Measurements from ENCODE around the gene CDK15.
"Not testable (repeated sequence)": the region's sequence is repeated elsewhere in the genome, so short reads cannot be mapped to it uniquely, and the experiment has no call there.

CDK15 gene

DNA sequence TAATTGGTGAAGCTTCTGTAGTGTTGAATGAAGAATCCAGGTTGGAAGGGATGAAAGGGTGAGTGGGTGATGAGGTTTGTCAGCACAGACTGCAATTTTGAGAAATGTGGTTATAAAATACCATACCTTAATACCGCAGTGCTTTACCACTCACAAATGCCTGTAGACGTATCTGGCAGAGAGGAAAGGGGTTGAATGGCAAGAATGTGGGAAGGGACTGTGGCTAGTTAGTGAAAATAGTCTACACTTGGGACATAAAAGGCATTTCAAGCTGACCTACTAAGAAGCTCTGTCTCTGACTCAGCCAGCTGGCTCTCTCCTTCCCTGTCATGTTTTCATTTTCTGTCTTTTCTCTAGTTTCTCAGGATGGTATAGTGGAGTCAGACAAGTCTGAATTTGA is 25.1 kb downstream of the CDK15 start:
- DNase-seq (ENCODE audit: low read depth), result peak; percentile 36

DNA sequence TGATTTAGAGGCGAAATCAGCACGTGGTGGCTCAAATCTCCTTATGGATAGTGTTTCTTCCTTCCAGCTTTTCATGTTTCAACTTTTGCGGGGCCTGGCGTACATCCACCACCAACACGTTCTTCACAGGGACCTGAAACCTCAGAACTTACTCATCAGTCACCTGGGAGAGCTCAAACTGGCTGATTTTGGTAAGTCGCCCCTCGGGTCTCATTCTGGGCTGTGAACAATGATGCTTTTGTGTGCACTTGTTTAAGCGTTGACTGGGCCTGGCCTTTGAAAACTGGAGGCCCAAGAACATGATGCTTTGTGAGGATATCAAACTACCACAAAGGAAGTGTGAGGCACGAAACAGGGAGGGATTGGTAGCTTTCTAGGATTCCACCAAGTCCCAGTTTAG is 27.4 kb downstream of the CDK15 start:
- DNase-seq (ENCODE audit: low read depth), result no peak

DNA sequence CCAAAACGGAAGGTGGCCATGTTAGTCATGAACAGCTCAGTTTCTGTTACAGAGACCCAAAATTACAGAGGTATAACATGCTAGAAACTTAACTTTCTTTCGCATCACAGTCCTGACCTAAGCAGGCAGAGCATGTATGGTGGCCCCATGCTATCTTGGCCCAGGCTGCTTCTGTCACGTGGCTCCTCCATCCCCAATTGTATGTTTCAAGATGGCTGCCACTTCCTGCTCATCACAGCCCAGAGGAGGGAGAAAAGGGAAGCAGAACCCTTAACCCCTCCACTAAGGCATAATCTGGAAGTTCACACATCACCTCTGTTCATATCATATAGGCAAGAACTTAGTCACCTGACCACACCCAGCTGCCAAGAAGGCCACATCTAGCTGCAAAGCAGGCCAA is 28.7 kb downstream of the CDK15 start:
- DNase-seq (ENCODE audit: low read depth), result no peak

DNA sequence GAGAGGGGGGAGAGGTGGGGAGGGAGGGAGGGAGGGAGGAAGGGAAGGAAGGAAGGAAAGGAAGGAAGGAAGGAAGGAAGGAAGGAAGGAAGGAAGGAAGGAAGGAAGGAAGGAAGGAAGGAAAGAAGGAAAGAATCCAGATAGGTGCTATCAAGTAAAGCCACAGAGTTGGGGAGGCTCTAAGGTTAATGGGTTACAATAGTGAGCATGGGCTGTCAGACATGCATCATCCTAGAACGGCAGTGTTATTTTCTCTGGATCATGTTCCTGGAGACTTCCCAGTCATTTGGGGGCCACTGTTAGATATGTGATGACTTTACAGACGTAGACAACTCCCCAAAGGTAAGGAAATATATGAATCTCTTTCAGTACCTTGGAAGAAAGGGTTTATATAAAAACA is 31.1 kb downstream of the CDK15 start:
- no peak for DNase-seq (ENCODE audit: low read depth)

DNA sequence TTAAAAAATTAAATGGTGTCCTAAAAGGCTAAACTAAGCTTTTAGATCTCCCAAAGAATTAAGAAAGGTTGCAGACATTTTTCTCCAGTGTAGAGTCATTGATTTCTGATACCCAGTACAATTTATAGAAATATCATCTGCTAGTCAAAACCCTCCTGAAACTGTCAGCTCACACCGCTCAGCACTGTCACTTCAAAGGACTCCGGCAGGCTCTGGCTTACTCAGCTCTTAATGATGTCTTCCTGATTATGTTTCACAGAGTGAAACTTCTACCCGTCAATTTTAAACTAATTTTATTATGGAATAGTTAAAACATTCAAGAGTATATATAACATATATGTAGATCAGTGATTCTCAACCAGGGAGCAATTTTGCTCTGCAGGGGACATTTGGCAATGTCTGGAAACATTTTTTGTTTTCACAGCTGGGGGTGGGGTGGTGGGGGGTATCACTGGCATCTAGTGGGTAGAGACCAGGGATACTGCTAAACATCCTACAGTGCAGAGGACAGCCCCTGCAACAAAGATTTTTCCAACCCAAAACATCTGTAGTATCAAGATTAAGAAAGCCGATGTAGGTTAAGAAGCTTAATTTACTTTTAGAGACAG is 31.6 kb downstream of the CDK15 start:
- DNase-seq (ENCODE audit: low read depth), result no peak

DNA sequence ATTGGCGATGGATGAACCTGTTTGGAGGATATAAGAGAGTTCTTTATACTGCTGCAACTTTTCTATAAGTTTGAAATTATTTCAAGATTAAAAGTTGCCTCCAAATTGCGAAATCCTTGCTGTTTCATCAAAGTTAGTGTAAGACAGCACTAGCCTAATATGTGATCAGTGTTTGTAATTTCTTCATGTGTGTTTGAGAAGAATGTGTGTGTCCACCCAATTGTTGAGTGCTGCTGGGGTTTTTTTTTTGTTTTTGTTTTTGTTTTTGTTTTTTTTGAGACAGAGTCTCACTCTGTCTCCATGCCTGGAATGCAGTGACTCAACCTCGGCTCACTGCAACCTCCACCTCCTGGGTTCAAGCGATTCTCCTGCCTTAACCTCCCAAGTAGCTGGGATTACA is 33.4 kb downstream of the CDK15 start:
- no peak for DNase-seq (ENCODE audit: low read depth)

DNA sequence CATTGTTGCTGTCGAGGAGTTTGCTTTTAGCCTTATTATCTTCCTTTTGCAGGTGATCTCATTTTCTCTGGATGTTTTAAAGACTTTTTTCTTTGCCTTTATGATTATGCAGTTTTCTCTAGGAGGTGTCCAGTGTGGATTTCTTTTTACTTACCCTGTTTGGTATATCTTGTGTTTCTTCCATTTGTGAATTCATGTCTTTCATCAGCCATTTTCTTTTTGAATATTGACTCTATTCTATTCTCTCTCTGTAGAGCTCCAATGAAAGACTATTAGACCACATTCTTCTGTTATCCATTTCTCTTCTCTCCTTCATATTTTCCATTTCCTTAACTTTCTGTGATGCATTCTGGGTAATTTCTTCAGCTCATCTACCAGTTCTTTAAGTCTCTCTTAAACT is 34.4 kb downstream of the CDK15 start:
- no peak for DNase-seq (ENCODE audit: low read depth)

DNA sequence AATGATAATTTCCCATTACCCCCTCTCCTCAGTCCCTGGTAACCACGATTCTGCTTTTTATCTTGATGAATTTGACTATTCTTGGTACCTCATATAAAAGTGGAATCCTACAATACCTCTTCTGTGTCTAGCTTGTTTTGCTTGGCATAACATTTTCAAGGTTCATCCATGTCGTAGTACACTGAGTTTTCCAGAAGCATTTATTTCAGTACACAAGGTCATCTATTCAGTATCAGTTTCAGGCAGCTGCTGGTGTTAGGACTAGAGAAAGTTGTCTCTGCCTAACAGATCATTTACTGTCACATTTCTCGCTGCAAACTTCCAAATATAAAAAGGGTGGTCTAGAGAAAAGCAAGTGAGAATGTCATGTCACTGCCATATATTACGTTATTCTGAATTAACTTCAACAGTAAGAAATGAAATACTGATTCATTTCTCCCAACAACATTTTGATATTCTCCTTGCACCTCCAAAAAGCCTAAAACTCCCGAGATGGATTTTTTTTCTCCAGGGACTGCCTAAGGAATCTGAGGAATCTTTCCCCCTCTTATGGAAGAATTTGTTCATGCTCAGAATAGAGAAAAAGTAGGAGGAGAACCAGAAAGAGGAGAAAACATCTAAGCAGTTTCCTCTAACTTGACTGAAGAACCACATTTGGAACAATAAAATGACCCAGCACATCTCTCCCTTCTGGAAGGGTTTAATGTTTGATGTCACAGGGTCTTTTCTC is 36.0 kb downstream of the CDK15 start:
- DNase-seq (ENCODE audit: low read depth), result no peak

DNA sequence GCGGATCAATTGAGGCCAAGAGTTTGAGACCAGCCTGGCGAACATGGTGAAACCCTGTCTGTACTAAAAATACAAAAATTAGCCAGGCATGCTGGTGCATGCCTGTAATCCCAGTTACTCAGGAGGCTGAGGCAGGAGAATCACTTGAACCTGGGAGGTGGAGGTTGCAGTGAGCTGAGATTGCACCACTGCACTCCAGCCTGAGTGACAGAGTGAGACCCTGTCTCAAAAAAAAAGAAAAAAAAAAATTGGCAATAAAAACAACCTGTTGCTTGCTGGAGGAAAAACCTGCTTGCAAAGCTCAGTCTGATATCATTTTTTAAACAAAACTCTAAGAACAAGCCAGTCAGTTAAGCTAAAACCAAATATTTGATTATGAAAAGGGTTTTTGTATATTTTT is 38.6 kb downstream of the CDK15 start:
- not testable (repeated sequence) for DNase-seq (ENCODE audit: low read depth)

DNA sequence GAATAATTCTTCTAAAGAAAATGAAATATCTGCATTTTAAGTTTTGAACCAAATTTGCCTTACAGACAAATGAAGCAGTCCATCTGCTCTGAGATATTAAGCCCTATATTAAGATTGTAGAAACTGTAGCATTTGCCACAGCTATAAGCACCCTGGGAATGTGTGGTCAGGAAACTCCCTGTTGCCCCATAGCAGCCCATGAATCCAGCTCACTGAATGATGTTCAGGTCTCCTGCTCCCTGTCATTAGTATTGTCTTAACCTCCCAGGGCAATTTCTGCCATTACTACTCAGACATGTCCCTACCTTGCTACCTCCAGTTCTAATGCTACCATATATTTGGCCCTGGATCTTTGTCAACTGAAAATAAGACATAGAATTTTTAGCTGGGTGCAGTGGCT is 41.1 kb downstream of the CDK15 start:
- DNase-seq (ENCODE audit: low read depth), result no peak

DNA sequence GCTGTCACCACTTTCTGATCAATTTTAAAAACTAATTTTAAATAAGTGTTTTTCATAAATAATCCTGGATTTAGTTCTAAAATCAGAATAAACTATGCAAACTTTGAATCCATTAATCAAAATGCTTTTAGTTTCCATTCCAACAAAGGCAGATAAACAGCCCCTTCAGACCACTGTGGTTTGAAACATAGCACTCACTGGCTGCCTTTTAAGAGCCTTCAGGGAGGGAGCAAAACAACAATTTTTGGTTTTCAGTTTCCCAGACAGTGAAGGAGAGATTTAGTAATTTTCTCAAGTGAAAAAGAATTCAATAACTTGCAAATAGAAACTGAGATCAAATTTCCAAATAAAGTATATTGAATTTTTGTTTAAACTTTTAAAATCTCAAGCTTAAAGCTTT is 46.1 kb downstream of the CDK15 start:
- DNase-seq (ENCODE audit: low read depth), result no peak

DNA sequence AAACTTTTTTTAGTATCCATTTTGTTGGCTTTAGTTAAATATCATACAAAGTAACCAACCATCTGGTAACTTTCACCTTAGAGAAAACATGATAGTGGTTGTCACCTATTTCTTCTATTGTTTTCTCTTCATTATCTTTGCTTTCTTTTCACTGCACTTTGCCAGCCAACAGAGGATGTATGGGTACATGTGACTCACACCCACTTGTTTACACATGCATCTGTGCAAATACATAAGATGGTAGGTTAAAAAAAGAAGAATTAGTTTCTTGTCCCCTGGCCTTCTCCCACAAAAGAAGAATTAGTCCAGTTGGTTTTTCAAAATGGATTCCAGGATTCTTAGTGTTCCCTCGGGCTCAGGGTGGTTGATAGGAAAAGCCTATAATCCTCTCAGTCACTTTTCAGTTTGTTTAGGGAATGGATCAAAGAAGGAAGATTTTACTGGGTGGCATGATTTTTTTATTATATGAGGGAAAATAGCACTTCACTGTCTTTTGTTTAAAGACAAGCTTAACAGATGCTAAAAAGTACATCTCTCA is 46.6 kb downstream of the CDK15 start:
- no peak for DNase-seq (ENCODE audit: low read depth)

DNA sequence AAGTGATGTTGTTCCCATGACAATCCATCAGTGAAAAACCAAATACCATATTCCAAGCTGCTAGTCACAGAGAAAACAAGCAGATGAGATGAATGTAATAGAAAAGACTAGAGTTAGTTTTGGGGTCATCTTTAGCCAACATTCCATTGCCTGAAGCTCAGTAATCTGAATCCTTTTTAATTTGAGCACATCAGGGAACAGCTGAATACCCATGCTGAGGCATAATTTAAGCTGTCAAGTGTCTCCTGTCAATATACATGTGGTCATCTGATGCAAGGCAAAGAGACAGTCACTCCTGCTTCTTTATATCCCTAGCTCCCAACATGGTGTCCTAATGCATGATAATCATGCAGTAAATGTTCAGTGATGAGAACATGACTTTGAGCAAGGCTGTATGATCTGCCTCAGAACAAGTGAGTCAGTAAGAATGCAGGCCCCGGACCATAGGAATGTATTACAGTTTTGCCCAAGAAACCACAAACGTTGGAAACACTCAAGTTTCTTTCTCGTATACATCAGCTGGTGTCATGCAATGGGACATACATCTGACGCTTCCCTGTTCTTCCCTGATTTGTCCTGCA is 48.0 kb downstream of the CDK15 start:
- peak; percentile 87 for DNase-seq (ENCODE audit: low read depth)

DNA sequence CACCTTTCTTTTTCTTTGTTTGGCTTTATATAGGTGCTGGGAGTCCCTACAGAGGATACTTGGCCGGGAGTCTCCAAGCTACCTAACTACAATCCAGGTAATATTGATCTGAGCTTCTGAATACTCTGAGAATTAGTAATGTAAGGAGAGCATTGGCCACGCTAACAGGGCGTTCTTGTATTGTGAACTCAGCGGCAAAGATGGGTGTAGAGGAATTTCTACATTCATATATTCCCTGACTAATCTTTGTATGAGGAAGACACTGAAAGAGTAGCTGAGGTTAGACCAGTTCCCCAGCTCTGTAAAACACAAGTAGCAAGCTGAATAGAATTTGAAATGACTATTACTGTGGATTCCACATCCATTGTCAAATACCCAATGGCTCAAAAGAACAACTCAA is 48.5 kb downstream of the CDK15 start:
- no peak for DNase-seq (ENCODE audit: low read depth)

DNA sequence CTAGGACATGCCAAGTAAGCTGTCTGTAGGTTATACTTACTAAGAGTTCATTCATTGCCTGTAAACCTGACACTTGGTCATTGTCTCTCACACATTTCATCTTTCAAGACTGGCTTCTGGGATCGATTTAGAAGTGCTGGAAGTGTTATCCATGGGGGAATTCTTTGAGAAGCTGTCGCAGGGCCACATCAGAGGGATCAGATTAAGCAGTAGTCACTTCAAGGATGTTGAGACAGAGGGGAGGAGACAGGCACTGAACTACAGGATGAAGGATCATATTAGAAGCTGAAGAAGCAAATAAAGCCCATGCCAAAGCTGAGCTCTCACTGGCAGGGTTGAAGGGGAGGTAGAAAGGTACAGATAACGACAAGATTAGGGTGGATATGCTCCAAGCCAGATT is 49.0 kb downstream of the CDK15 start:
- no peak for DNase-seq (ENCODE audit: low read depth)

DNA sequence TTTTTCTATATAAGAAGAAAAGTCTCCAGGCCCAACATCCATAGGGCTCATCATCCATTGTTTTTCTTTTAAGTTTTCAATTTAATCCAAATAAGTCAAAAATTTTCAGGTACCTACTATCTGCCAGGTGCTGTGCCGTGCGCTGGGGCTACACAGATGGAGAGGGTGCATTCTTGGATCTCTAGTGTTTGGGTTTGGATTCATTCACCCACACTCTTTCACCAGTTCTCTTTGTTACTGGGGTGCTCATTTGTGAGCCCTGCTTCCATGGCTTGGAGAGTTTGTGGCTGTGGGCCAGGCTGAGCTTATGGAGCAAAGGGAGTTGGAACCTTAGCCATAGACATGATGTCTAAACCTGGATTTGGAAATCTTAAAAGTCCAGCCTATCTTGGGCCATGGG is 51.0 kb downstream of the CDK15 start:
- no peak for DNase-seq (ENCODE audit: low read depth)

DNA sequence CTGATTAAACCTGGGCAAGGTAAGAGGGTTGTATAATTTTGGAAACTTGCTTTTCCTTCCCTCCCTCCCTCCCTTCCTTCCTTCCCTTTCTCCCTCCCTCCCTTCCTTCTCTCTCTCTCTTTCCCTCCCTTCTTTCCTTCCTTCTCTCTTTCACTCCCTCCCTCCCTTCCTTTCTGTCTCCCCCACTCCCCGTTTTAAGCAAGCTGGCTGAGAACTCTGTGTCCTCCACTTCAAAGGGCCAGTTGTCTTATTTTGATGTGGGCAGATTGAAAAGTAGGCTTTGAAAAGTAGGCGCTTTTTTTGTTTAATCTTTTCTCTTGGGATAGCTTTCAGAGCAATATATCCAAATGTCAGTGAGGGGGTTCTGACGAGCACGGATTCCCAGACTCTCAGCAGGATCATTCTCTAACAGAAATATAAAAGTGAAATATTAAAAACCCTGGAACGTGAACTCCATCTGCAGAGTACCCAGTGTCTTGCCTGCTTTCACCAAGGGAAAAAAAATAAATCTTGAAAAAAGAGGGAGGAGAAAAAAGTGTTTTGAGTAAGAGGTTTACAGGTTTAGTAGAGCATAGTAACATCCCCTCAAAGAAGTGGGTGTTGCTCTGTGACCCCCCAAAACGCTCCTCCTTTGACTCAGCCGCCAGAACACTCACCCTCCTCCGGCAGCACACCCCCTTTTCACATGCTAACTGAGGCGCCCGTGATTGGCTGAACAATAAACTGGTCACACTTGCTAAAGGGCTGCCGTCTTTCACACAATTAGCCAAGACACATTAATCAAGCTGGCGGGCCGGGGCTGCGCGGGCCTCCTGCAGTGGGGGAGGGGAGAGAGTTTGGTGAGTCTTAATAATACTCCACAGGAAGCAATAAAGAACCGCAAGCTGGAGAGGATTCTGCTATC is 52.2 kb downstream of the CDK15 start:
- peak; percentile 30 for DNase-seq (ENCODE audit: low read depth)

DNA sequence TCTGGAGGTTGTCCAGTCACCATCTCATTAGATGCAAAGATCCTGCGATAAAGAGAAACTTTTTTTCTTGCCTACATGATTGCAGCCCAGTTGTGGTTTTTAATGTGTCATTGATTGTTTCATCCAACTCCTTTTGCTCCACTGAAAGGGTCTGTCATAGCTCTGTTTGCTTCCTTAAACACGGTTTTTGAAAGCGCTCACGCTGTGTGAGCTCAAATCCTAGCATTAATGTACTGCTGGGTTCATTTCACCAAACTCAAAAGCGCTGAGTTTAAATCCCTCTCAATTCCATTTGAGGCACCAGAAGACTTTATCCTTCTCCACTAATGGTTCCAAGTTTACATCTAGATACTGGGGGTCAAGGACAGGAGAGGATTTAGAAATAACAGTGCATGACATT is 53.6 kb downstream of the CDK15 start:
- DNase-seq (ENCODE audit: low read depth), result no peak

DNA sequence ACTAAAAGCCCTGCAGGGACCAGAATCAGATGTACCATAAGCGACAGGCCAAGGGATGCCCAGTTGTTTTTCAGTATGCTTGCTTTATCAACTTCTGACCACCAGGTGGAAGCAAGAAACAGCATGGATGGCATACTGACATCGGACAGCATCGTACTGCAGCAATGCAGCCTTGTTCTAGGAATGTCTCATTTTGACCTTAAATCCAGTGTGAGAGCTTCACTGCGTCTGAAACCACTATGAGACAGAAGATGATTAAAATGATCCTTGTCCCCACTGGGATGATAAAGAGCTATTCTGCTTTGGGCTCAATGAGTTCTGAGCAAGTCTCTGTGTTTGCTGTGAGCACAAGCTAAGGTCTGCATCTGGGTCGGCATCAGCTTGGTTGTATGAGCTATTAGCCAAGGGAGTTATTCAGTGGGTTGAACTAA is 54.3 kb downstream of the CDK15 start:
- peak; percentile 69 for DNase-seq (ENCODE audit: low read depth)

DNA sequence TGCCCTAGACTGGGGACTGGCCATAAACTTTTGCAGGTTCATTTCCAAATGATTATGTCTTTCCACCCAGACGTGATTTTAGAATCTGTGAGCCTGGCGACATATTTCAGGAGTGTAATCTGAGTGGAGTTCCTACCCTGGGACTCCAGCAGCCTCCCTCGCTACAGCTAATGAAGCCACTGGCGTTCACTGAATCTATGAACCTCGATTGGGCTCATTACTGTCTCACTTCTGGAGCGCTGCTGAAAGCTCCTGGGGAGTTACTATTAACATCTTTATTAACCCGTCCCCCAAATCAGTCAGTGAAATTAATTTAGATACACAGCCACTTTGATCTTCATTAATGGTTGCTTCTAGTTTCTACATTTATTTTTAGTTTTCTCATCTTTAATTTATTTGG is 56.5 kb downstream of the CDK15 start:
- DNase-seq (ENCODE audit: low read depth), result no peak

DNA sequence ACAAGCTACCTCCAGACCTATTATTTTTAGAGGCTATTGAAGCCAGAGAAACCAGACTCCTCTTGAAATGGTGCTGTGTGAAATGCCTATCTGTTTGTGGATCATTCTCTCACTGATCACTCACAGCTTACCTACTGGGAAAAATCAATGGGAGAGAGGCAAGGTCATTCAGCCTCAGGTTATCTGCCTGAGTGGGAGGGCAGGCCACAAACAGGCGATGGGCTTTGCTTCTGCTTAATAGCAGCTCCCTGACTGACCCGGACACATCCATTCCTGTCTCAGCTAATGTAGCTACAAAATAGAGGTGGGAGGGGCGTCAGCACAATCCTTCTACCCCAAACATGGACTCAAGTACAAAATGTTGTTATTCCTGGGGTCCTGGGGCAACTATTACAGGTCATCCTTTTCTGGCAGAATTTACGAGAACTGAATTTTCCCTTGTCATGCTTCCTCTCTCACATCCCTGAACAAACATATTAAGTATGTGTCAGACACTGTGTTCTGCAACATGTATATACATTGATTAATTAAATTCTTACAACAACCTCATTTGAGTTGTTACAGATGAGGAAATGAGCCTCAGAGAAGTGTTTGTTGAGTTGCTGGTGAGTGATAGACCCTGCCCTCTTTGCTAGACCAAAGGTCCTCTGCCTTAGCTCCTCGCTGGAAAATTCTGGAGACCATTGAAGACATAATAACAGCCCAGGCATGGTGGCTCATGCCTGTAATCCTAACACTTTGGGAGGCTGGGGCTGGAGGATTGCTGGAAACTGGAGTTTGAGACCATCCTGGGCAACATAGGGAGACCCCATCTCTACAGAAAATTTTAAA is 60.5 kb downstream of the CDK15 start:
- DNase-seq (ENCODE audit: low read depth), result no peak

DNA sequence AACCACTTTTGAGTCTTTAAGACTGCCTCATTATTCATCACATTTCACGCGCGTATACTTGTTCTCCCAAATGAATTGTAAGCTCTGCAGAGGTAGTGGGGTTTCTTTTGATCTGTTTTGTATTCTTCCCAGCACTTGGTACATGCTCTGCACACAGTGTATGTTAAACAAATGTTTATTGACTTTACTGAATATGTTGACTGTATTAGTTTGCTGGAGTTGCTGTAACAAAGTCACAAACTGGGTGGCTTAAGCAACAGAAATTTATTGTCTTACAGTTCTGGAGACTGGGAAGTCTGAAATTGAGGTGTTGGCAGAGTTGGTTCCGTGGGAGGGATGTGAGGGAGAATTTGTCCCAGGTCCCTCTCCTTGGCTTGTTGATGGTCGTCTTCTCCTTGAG is 65.1 kb downstream of the CDK15 start:
- no peak for DNase-seq (ENCODE audit: low read depth)
